ENCODE data around the gene TRIM41. TPM values are rescaled to one million over a fixed set of nuclear protein-coding genes. Genes with fewer than 3 reads are reported as not detected.

TRIM41 gene
- total and polyA plus RNA-seq, 2 of the 13 experiments (the other 11 are each of a cell fraction or from before 2014, with no cell fraction given): 10.2 to 16.7 TPM

- no peak for TF ChIP-seq RFXAP (CRISPR knock-in tag; IDR thresholded peaks at IDR 0.05; ENCODE audit: borderline replicate concordance)
- TF ChIP-seq, protein P1, sequence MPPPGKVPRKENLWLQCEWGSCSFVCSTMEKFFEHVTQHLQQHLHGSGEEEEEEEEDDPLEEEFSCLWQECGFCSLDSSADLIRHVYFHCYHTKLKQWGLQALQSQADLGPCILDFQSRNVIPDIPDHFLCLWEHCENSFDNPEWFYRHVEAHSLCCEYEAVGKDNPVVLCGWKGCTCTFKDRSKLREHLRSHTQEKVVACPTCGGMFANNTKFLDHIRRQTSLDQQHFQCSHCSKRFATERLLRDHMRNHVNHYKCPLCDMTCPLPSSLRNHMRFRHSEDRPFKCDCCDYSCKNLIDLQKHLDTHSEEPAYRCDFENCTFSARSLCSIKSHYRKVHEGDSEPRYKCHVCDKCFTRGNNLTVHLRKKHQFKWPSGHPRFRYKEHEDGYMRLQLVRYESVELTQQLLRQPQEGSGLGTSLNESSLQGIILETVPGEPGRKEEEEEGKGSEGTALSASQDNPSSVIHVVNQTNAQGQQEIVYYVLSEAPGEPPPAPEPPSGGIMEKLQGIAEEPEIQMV (CRISPR knock-in tag; IDR thresholded peaks at IDR 0.05; ENCODE audit: low read depth): no peak
- TF ChIP-seq RBM39 (IDR thresholded peaks at IDR 0.05; ENCODE audit: low read depth, low read length, poor library complexity, severe bottlenecking): no peak
- TF ChIP-seq RNF2 (conservative IDR thresholded peaks at IDR 0.05; ENCODE audit: low read depth): no peak
- TF ChIP-seq YEATS2 (CRISPR knock-in tag; IDR thresholded peaks at IDR 0.05; ENCODE audit: borderline replicate concordance): no peak
- no peak for TF ChIP-seq ZNF280D (CRISPR knock-in tag; IDR thresholded peaks at IDR 0.05)
- TF ChIP-seq MAF1 (CRISPR knock-in tag; IDR thresholded peaks at IDR 0.05; ENCODE audit: borderline replicate concordance): peak; percentile 44; the same call in 1 of the 2 replicates
- TF ChIP-seq ZNF83 (CRISPR knock-in tag; IDR thresholded peaks at IDR 0.05; ENCODE audit: borderline replicate concordance): no peak
- no peak for TF ChIP-seq TFDP2 (CRISPR knock-in tag; IDR thresholded peaks at IDR 0.05)
- TF ChIP-seq ERF (CRISPR knock-in tag; IDR thresholded peaks at IDR 0.05): 0 out of 2 replicates have a peak, but pooled peaks have one; percentile 16
- TF ChIP-seq ZEB1 (IDR thresholded peaks at IDR 0.05; ENCODE audit: insufficient replicate concordance, low read depth): peak; percentile 62
- TF ChIP-seq ZNF350 (CRISPR knock-in tag; IDR thresholded peaks at IDR 0.05; ENCODE audit: borderline replicate concordance, low read depth): no peak
- 0 out of 4 replicates have a peak, but pooled peaks of 1 of the 2 experiments have one; percentile 32 for TF ChIP-seq KLF16 (CRISPR knock-in tag; IDR thresholded peaks at IDR 0.05)
- TF ChIP-seq XRCC5 (optimal IDR thresholded peaks at IDR 0.05; ENCODE audit: low read length): no peak
- no peak for TF ChIP-seq ZC3H13 (CRISPR knock-in tag; IDR thresholded peaks at IDR 0.05)
- no peak for TF ChIP-seq ZNF224 (CRISPR knock-in tag; IDR thresholded peaks at IDR 0.05)
- TF ChIP-seq TSC22D2 (CRISPR knock-in tag; IDR thresholded peaks at IDR 0.05; ENCODE audit: borderline replicate concordance): no peak
- no peak for TF ChIP-seq SP1 (IDR thresholded peaks at IDR 0.05)
- TF ChIP-seq SP1 (CRISPR knock-in tag; IDR thresholded peaks at IDR 0.05): 0 out of 2 replicates have a peak, but pooled peaks have one; percentile 10
- TF ChIP-seq HOXA3 (CRISPR knock-in tag; IDR thresholded peaks at IDR 0.05): 0 out of 2 replicates have a peak, but pooled peaks have one; percentile 10
- no peak for TF ChIP-seq REL (CRISPR knock-in tag; conservative IDR thresholded peaks at IDR 0.05)
- TF ChIP-seq ZFP91 (CRISPR knock-in tag; IDR thresholded peaks at IDR 0.05; ENCODE audit: borderline replicate concordance): no peak
Measured at GRCh38 chr5:181173420-181174342, 49.4 kb upstream of the TRIM41 start (continued).
